Stimulated activated CD4-positive, alpha-beta T cell treated with anti-CD3 and anti-CD28 coated beads, TNF-alpha, amount 100 ng/mL, for 1 hour (primary cell): Measurements from ENCODE around the gene FGR.

Experiments
- DNase-seq, 3 donors: peaks; one replicate each; pipeline ENCODE4 v3.0.0-alpha.2; 2020; ENCODE audit warnings: low read depth in 3 of 3, low spot score in 1 of 3

FGR gene

DNA sequence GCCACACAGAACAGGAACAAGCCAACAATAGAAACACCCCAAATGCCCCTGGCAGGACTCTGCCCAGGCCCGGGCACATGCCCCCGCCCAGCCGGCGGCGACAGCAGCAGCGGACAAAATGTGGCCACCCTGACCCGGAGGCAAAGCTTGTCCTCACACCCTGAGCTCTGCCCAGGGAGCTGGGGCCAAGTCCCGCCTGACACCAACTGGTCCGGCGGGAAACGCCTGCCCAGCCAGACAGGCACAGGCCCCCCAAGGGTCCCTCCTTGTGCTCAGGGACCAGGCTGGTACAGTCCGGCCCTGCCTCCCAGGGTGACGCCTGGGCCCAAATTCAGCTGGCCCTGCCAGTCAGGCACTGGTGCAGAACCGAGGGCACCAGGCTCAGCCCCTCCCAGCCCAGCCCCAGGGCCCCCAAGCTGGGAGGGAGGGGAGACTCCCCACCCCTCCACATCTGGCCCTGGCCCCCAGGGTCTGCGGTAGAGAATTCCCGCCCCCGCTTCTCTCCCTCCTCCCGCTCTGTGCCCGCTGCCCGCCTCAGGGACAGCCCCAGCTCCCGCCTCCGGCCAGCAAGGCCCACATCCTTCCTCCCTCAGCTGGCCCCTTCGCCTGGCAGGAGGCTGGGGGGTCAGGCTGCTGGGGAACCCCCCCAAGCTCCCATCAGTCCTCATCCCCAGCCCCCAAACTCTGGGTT lies 33.1 kb downstream of the FGR start:
- no peak for DNase-seq

DNA sequence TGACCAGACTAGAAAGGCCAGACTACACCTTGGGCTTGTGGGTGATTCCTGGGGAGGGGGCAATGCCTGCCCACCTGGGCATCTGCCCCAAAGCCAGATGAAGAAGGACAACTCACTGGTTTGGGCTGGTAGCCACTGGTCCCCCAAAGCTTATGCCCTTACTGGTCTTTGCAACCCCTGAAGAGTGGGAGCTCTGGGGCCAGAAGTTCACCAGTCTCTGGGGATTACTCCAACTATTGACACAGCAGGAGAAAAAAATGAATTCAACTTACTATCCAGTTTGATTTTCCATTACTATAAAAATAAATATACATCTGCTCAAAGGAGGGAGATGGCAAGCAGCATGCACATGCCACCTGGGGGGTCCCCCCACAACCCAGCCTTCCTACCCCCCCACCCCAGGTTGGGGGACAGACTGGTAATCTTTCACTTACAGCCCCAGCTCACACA lies 33.6 kb downstream of the FGR start:
- DNase-seq, result no peak

- DNase-seq, result no peak
Measured at GRCh38 chr1:27600498-27601175, 34.3 kb downstream of the FGR start.

- DNase-seq, result no peak
Measured at GRCh38 chr1:27599605-27600497, 35.1 kb downstream of the FGR start.

GRCh38 chr1:27598902-27599528 lies 36.0 kb downstream of the FGR start:
- DNase-seq, result peak in 1 of 3 donors; percentile 22

DNA sequence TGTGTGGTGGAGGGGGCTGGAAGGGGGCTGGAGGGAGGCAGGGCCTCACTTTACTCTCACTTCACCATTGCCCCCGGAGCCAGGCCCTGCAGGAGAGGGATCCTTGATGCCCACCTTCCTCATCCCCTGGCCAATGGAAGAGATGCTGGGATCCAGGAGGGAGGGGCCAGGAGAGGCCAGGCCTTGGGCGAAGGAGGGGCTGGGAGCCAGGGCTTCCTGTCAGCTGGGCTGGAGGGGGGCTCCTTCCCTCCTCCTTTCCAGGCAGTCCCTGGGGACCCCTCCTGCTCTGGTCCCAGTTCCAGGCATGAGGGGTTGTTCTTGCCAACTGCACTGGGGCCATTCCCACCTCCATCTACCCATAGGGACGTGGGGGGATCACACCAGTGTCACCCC lies 36.7 kb downstream of the FGR start:
- no peak for DNase-seq

- no peak for DNase-seq
Measured at GRCh38 chr1:27597516-27598294, 37.3 kb downstream of the FGR start.

DNA sequence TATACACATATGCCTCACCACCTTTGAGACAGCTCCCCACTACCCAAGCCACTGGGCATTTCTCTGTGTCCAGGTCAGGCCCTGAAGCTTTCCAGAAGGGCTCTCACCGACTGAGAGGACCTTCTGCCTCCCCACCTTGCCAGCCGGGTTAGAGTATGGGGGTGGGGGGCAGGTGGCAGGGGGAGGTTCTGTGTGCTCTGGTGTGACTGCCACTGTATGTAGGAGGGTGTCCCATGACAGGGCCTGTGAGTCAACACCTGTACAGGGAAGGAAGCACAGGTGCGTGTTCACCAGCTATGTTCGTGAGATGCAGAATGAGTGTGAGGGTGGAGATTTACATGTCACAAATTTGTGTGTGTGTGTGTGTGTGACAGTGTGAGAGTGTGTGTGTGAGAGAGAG lies 38.0 kb downstream of the FGR start:
- no peak for DNase-seq

GRCh38 chr1:27596261-27596660 lies 38.7 kb downstream of the FGR start:
- DNase-seq, result no peak

DNA sequence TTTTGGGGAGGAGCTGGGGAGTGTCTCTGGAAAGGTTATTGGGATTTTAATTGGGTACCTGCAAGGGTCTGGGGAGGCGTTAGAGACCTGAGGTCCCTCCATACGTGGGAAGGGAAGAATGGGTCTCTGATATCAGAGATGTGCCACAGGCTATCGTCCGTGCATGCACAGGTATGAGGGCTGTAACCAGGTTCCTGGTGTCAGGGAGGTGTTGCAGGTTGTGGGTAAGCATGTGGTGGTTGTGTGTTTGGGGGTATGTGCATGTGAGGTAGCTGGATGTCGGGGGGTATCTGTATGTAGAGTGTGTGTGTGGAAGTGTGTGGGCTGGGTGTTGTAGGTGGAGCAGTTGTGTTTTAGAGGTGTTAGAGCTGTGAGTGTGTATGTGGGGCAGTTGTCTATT lies 39.4 kb downstream of the FGR start:
- DNase-seq, result no peak

DNA sequence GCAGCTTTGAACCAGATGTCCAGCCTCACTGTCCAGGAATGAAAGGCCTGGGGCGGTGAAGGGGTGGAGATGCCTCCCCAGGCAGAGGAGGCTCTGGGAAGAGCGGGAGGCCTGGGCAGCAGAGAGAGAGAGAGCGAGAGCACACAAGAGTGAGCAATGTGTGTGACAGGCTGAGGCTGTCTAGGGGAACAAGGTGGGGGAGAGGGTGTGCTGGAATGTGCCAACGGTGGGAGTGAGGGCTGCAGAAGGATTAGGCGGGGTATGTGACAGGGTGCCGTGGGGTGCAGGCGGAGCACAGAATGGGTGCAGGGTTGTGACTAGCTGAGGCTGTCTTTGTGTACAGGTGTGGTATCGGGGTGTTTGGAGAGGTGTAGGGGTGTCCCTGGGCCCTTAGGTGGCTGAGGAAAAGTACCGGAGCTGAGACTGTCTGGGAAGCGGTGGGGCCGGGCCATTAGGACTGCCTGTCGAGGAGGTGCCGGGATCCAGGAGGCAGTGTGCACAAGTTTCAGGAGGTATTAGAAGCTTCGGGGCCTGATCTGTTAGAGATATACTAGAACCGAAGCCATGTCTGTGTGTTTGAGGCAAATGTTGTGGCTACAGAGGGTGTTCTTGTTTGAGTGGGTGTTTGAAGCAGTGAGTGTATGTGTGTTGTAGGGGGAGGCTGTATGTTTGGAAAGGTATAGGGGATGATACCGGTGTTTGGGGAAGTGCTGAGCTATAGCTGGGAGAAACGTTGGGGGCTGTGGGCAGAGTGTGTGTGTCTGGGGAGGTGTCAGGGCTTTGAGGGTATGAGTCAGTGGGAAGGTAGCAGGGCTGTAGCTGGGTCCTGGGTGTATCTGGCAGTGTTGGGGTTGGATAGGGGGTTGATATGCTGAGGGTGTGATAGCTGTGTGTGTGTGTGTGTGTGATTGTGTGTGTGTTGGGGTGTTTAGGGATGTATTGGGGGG lies 40.1 kb downstream of the FGR start:
- DNase-seq, result no peak

GRCh38 chr1:27593678-27594563 lies 41.1 kb downstream of the FGR start:
- no peak for DNase-seq

DNA sequence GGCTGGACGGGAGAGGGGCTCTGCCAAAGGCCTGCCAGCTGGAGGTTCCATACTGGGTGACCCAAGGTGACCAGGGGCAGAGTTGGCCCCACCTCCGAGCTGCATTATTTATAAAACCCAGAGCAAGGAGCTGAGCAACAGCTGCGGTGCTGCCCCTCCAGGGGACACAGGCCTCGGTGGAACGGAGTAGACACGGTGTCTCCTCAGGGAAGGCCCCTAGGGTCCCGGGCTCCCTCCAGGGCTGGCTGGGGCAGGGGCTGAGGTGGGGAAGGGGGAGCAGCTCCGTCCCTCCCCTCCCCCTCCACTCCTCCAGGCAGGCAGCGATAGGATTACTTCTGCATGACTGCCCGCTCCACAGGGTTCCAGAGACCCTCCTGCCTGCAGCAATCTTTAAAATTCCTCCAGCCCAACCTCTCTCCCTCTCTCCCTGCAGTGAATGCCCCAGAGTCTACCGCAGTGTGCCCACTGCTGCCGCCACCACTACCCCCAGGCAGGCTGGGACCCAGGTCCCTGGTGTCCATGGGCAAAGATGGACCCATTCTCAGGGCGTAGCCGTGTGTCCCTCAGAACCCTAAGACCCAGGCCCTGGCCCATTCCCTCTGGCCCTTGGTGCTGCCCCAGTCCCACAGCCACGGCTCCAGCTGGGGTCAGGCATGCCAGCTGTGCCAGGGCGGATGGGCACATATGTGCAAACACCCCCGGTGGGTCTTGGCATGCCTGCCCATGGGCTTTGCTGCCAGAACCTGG lies 41.9 kb downstream of the FGR start:
- DNase-seq, result no peak

GRCh38 chr1:27592232-27592930 lies 42.6 kb downstream of the FGR start:
- DNase-seq, result no peak

GRCh38 chr1:27591622-27592021 lies 43.4 kb downstream of the FGR start:
- DNase-seq, result no peak

DNA sequence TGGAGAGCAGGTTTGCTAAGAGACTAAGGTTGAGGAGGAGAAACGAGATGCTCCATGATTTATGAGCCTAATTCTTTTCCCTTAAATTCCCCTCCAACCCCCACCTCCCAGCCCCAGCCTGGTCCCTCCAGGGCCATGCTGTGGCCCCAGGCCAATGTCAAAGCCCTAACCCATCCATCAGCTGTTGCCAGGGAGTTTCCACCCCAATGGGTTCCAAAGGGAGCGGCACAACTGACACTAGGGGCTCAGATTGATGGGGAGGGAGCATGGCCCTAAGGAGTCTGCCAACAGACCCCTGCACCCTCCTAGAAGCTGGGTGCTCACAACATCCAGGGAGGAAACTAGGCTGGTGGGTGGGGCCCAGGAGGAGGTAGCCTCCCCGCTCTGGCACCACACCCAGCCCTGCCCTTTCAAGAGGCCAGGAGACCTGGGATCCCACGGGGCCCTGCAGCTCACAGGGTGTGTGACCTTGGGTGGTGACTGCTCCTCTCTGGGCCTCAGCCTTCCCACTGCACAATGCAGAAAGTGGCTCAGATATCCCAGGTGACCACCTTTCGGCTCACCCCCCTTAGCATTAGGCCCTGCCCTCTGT lies 44.0 kb downstream of the FGR start:
- no peak for DNase-seq
